Measurements from ENCODE around the gene C11orf98.
A peak's percentile ranks its signal among the peaks of the same experiment; 100 is the strongest.
"Not testable (repeated sequence)": the region's sequence is repeated elsewhere in the genome, so short reads cannot be mapped to it uniquely, and the experiment has no call there.

C11orf98 gene

DNA sequence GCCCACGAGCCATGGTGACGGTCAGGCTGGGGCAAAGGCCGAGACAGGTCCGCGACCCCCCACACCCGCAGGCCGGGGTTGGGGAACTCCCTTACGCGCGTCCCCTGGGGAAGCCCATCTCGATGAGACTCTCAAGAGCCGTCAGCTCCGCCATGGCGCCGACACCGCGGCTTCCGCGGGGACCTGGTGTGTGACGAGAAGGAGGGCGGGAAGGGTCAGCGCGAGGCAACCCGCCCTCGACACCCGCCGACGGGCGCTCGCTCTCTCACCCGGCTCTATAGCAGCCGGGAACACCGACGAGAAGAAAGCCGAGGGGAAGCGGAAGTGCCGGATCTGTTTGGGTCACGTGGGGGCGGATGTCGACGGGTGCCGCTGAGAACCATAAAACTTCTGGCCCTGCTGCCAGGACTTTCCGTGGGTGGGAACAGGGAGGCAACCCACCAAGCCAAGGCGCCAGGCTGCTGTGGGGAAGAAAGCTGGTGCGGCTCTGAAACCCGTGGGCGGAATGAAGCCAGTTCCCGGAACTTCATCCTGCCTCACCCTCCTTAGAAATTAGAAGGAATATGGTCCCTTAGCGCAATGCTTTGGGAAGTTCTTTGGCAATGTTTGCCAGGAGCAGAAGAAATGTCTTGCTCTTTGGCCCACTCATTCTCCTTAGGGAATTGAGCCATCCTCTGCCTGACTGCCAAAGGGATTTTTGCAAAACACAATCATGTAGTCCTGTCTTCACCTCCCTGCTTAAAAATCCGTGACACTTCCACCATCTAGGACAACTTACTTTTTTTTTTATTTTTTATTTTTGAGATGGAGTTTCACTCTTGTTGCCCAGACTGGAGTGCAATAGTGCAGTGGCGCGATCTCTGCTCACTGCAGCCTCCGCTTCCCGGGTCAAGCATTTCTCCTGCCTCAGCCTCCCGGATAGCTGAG, 14.0 kb upstream of the C11orf98 start, which contains the start of gene UBXN1:
Gene UBXN1 (minus strand): TSS at position 304 of the 927 bp plus-strand sequence. CDS start 150 bp downstream, at position 154.
- DNase-seq (ENCODE audit: extremely low read depth, low read depth): peak; percentile 73
- TF ChIP-seq, protein P1, sequence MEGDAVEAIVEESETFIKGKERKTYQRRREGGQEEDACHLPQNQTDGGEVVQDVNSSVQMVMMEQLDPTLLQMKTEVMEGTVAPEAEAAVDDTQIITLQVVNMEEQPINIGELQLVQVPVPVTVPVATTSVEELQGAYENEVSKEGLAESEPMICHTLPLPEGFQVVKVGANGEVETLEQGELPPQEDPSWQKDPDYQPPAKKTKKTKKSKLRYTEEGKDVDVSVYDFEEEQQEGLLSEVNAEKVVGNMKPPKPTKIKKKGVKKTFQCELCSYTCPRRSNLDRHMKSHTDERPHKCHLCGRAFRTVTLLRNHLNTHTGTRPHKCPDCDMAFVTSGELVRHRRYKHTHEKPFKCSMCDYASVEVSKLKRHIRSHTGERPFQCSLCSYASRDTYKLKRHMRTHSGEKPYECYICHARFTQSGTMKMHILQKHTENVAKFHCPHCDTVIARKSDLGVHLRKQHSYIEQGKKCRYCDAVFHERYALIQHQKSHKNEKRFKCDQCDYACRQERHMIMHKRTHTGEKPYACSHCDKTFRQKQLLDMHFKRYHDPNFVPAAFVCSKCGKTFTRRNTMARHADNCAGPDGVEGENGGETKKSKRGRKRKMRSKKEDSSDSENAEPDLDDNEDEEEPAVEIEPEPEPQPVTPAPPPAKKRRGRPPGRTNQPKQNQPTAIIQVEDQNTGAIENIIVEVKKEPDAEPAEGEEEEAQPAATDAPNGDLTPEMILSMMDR (IDR thresholded peaks at IDR 0.05; ENCODE audit: low read depth, low read length): no peak

DNA sequence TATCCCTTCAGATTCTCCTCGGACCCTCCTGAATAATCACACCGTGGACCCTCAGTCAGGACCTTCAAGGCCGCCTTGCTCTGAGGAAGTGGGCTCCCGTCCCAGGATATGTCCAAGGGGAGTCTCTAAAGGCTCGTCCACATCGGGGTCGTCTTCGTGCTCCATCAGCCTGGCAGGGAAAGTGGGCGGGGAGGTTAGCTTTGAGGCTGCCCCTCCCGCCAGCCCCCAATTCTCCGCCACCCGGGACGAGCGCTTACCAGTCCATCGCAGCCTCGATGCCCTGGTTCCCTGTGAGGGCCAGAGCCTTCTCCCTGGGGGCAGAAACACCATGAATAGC, 13.4 kb upstream of the C11orf98 start:
- DNase-seq (ENCODE audit: extremely low read depth, low read depth): no peak
- TF ChIP-seq, protein P1 (IDR thresholded peaks at IDR 0.05; ENCODE audit: low read depth, low read length): no peak

DNA sequence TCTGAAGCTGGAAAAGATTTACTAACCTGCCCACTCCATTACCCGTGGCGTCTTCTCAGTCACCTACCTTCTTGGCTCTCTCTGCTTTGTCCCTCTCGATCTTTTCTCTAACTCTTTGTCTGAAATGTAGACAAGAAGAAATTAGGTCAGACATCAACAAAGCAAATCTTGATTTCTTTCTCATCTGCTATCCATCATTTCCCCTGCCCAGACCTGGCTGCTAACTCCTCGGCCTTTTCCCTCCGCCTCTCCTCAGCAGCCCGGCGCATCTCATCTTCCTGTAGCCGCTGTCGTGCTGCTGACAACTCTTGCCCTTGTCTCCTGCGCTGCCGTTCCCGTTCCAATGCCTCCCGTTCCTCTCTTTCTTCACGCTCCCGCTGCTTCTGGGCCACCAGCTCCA, 12.7 kb upstream of the C11orf98 start:
- TF ChIP-seq, protein P1 (IDR thresholded peaks at IDR 0.05; ENCODE audit: low read depth, low read length): no peak
- DNase-seq (ENCODE audit: extremely low read depth, low read depth): no peak

DNA sequence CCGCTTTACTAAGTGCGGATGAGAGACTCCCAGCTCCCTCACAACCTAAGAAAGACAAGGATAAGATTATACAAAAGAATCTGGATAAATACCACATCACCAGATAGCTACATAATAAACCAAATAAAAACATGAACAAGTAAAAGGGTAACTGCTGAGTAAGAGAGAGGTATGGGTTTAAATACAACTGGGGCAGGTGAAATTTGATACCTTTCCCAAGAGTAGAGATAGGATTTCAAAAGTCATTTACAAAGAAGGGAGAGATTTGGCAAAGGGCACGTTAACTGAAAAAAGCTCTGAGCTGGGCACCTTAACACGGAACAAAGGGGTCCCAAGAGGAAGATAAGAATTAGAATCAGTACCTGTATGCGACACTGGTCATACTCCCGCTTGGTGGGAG, 12.1 kb upstream of the C11orf98 start:
- no peak for DNase-seq (ENCODE audit: extremely low read depth, low read depth)
- TF ChIP-seq, protein P1 (IDR thresholded peaks at IDR 0.05; ENCODE audit: low read depth, low read length): no peak

DNA sequence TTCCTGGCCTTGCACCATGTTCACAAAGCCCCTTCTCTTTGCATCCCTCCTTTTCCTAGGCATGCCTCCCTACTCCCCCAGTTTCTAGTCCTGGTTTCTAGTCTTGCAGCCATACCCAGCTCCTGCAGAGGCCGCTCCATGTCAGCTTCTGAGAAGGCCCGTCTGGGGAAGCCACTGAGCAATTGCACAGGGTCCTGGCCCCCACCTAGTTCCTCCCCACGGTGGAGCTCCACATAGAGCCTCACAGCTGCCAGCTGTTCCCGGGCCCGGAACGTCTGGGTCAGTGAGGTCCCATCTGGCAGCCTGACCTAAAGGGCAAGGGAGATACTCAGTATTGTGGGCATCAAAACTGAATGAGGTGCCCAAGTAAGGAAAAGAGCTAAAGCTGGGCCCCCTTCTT, 11.7 kb upstream of the C11orf98 start:
- DNase-seq (ENCODE audit: extremely low read depth, low read depth): no peak
- TF ChIP-seq, protein P1 (IDR thresholded peaks at IDR 0.05; ENCODE audit: low read depth, low read length): no peak

DNA sequence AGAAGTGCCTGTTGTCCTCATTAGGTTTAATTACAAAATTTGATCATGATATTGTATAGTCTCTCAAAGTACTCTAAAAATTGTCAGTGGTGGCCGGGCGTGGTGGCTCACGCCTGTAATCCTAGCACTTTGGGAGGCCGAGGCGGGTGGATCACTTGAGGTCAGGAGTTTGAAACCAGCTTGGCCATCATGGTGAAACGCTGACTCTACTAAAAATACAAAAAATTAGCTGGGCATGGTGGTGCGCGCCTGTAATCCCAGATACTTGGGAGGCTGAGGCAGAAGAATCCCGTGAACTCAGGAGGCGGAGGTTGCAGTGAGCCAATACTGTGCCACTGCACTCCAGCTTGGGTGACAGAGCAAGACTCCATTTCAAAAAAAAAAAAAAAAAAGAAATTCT, 10.4 kb upstream of the C11orf98 start:
- DNase-seq (ENCODE audit: extremely low read depth, low read depth): not testable (repeated sequence)

DNA sequence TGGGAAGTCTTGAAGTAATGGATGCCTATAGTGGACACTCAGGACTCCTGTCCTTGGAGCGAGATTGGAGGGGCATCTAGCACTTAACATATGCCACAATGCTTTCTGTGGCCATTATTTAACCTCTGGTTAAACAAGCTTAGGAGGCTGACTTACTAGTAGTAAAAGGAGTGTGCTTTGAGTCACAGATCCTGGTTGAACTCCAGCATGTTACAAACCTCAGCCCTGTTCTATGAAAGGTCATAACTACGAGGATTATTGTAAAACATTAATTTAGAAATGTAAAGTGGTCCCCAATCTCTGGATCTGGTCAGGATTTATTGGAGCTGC, 8.2 kb upstream of the C11orf98 start:
- DNase-seq (ENCODE audit: extremely low read depth, low read depth): no peak
- TF ChIP-seq, protein P1 (IDR thresholded peaks at IDR 0.05; ENCODE audit: low read depth, low read length): no peak

All from AG09319 (cell line).